GM12801 (cell line): ENCODE measurements around the gene MUL1.

Experiments
- CTCF ChIP-seq: IDR thresholded peaks from one replicate; pipeline ENCODE4 v1.5.1; 2011; ENCODE audit warnings: control low read depth; ENCODE audit not compliant: insufficient read length; ENCODE audit errors: extremely low read depth

Gene MUL1

GRCh38 chr1:20481643-20482498 lies 26.1 kb downstream of the MUL1 start:
- no peak for TF ChIP-seq CTCF

DNA sequence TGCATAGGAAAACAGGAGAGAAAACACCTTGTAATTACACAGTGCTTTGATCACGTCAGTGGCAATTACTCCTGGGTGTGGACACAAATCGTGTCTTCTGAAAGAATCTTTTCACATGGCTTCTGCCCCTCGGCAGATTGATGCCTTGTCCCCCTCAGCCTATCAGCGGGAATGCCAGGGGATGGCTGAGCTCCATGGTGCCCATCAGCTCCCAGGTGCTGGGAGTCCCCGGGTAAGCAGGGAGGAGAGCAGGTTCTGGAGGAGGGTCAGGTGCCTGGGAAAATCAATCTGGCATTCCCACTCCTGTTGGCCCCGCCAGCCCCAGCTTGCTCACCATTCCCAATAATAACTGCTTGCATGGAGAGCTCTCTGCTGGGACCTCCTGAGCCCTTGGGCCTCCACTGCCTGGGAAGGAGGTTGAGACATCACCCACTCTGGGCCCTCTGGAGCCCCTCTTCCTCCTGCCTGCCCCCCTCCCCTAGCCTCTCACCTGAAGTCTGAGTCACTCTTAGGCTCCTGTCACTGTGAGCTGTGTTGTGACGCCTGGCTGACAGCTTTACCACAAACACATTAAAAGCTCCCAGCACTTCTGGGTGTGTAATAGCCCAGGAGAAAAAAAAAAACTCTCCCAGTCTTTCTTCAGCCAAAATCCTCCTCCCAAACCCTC lies 26.9 kb downstream of the MUL1 start:
- TF ChIP-seq CTCF = no peak

GRCh38 chr1:20480243-20480944 lies 27.6 kb downstream of the MUL1 start:
- TF ChIP-seq CTCF = no peak

GRCh38 chr1:20479840-20480239 lies 28.1 kb downstream of the MUL1 start:
- no peak for TF ChIP-seq CTCF

- no peak for TF ChIP-seq CTCF
Observed at GRCh38 chr1:20478057-20478635, 29.8 kb downstream of the MUL1 start.

- no peak for TF ChIP-seq CTCF
Observed at GRCh38 chr1:20477348-20478056, 30.4 kb downstream of the MUL1 start.
